Endothelial cell of umbilical vein (primary cell): Measurements from ENCODE around the gene G6PC1. TPM values are rescaled to one million over a fixed set of nuclear protein-coding genes. Genes with fewer than 3 reads are reported as not detected.

Source experiments
- BruUV-seq: library from RNA; stranded (reverse); fragments of 400-500 nt; replicated peaks from 2 replicates; lab custom pipeline; 2021; lab: Mats Ljungman, UMichigan
- CTCF ChIA-PET: fragments of 300-600, 350-600 bp; sonication (Branson Sonifier 250); formaldehyde crosslinking; loops from one replicate; lab custom pipeline; 2021; ENCODE audit warnings: antibody characterized with exemption, inconsistent platforms; lab: Charles Lee
- POLR2A ChIA-PET: fragments of 300-600, 350-600 bp; sonication (Branson Sonifier 250); formaldehyde crosslinking; loops from one replicate; lab custom pipeline; 2021; ENCODE audit warnings: antibody characterized with exemption, inconsistent platforms; lab: Charles Lee
- DNase-seq: peaks from one replicate; pipeline ENCODE4 v3.0.0-alpha.2; 2011; ENCODE audit warnings: low read depth, low spot score
- FAIRE-seq: peaks from 2 replicates; lab custom pipeline; 2011; peaks lifted over from hg19 to GRCh38; lab: Jason Lieb, UNC
- H2AFZ ChIP-seq: 2 replicates; pipeline ENCODE4 v1.6.0; 2012; ENCODE audit warnings: low read depth, low read length, control low read depth, inconsistent platforms
- H3K27ac ChIP-seq: 2 replicates; pipeline ENCODE4 v1.5.1; 2011; ENCODE audit warnings: low read depth, mild to moderate bottlenecking, control low read depth, low read length, moderate library complexity; ENCODE audit not compliant: insufficient read depth
- H3K27me3 ChIP-seq, 2 experiments: 2 replicates each; pipeline versions ENCODE4 v1.6.0 to v1.6.1; 2011; ENCODE audit warnings: low read length in 2 of 2, mixed read lengths in 1 of 2; ENCODE audit not compliant: control insufficient read depth in 2 of 2, insufficient read depth in 2 of 2
- H3K36me3 ChIP-seq, 2 experiments: 2 replicates in 1 of 2; 3 replicates in 1 of 2; pipeline ENCODE4 v1.5.1; 2011; ENCODE audit warnings: low read length in 2 of 2, mild to moderate bottlenecking in 1 of 2, moderate library complexity in 1 of 2; ENCODE audit not compliant: control insufficient read depth in 2 of 2, insufficient read depth in 2 of 2; ENCODE audit errors: extremely low read depth in 1 of 2
- H3K4me1 ChIP-seq: 3 replicates; pipeline ENCODE4 v1.5.1; 2011; ENCODE audit warnings: mild to moderate bottlenecking, low read length; ENCODE audit not compliant: control insufficient read depth, insufficient read depth; ENCODE audit errors: extremely low read depth
- H3K4me2 ChIP-seq: 2 replicates; pipeline ENCODE4 v1.6.1; 2011; ENCODE audit warnings: low read length, control low read depth, mixed read lengths; ENCODE audit not compliant: insufficient read depth
- H3K4me3 ChIP-seq, 3 experiments: fragments of 200-600 bp in 1 of 3; sonication (generic), shearing (Covaris generic) in 1 of 3; replicated peaks in 1 of 3; 2 replicates each; pipeline ENCODE4 v1.5.1; 2011 to 2016; ENCODE audit warnings: control low read depth in 3 of 3, low read length in 3 of 3, mild to moderate bottlenecking in 2 of 3, inconsistent platforms in 1 of 3, low read depth in 1 of 3, moderate library complexity in 1 of 3; ENCODE audit not compliant: insufficient read depth in 1 of 3
- H3K79me2 ChIP-seq: 2 replicates; pipeline ENCODE4 v1.6.0; 2012; ENCODE audit warnings: low read length, inconsistent platforms; ENCODE audit not compliant: control insufficient read depth, insufficient read depth
- H3K9ac ChIP-seq: replicated peaks from 2 replicates; pipeline ENCODE3; 2011; ENCODE audit warnings: low read length, control low read depth; ENCODE audit not compliant: insufficient read depth; ENCODE audit errors: extremely low read depth
- H3K9me1 ChIP-seq: replicated peaks from 3 replicates; pipeline ENCODE4 v1.6.0; 2011; ENCODE audit warnings: mild to moderate bottlenecking, low read length; ENCODE audit not compliant: control insufficient read depth, insufficient read depth; ENCODE audit errors: extremely low read depth
- H3K9me3 ChIP-seq: replicated peaks from 2 replicates; pipeline ENCODE4 v1.5.1; 2012; ENCODE audit warnings: low read length, inconsistent platforms; ENCODE audit not compliant: control insufficient read depth, insufficient read depth
- H4K20me1 ChIP-seq: replicated peaks from 2 replicates; pipeline ENCODE3; 2011; ENCODE audit warnings: mild to moderate bottlenecking, low read length; ENCODE audit not compliant: control insufficient read depth, insufficient read depth; ENCODE audit errors: extremely low read depth
- CTCF ChIP-seq, 2 donors: IDR thresholded peaks; 1 replicate in 1 of 2; 2 replicates in 1 of 2; pipeline ENCODE4 v1.5.1; 2011; ENCODE audit warnings: low read length in 2 of 2, mild to moderate bottlenecking in 2 of 2, moderate library complexity in 2 of 2, control low read depth in 1 of 2, inconsistent platforms in 1 of 2, low read depth in 1 of 2; ENCODE audit not compliant: insufficient read depth in 1 of 2; ENCODE audit errors: extremely low read depth in 1 of 2
- EZH2 ChIP-seq: IDR thresholded peaks from 2 replicates; pipeline ENCODE4 v1.6.1; 2012; ENCODE audit warnings: borderline replicate concordance, low read depth, mild to moderate bottlenecking, moderate library complexity, low read length, inconsistent platforms; ENCODE audit not compliant: severe bottlenecking
- FOS ChIP-seq: IDR thresholded peaks from 2 replicates; pipeline ENCODE4 v1.6.1; 2011; ENCODE audit warnings: mild to moderate bottlenecking, low read length, moderate library complexity, borderline replicate concordance; ENCODE audit not compliant: insufficient read depth
- GATA2 ChIP-seq: IDR thresholded peaks from 2 replicates; pipeline ENCODE4 v1.7.0; 2011; ENCODE audit warnings: low read depth, mild to moderate bottlenecking, moderate library complexity, mixed read lengths, low read length; ENCODE audit not compliant: insufficient read length, insufficient read depth
- JUN ChIP-seq: IDR thresholded peaks from 2 replicates; pipeline ENCODE4 v1.6.1; 2011; ENCODE audit warnings: borderline replicate concordance, low read depth; ENCODE audit not compliant: insufficient read length, insufficient read depth
- MYC ChIP-seq: IDR thresholded peaks from one replicate; pipeline ENCODE4 v1.6.1; 2011; ENCODE audit warnings: mild to moderate bottlenecking, low read depth, low read length
- POLR2A ChIP-seq: IDR thresholded peaks from 2 replicates; pipeline ENCODE4 v1.6.1; 2012; ENCODE audit warnings: low read depth, mild to moderate bottlenecking, control low read depth, low read length
- dilution Hi-C: fragments of 300-500 bp; cut with MboI; formaldehyde crosslinking; loops from one replicate; pipeline ENCODE4 v1.15.0; 2019; ENCODE audit warnings: low sequenced_read_pairs; ENCODE audit not compliant: extremely low pct_ligation_motif_present
- intact Hi-C: fragments of 100-400 bp; cut with micrococcal nuclease; formaldehyde crosslinking; loops from one replicate; pipeline ENCODE4 v1.10.0; 2022
- polyA plus RNA-seq, 4 experiments: library from polyadenylated mRNA; depleted of rRNA in 3 of 4; stranded (reverse) in 3 of 4; unstranded in 1 of 4; fragments of >200 nt; gene quantifications; 2 replicates each; pipeline versions ENCODE4 v1.2.1 to v1.2.3, GENCODE V29; 2011 to 2012; ENCODE audit warnings: missing spikeins in 1 of 4
- total RNA-seq: library from RNA; stranded (reverse); gene quantifications from 2 replicates; pipeline ENCODE4 v1.2.3, GENCODE V29; 2021

The G6PC1 gene
- total and polyA plus RNA-seq, 2 donors (not counting 3 experiments of a cell fraction or from before 2014, with no cell fraction given), result not detected

GRCh38 chr17:42871647-42872046, 29.0 kb upstream of the G6PC1 start:
- FAIRE-seq (no peak), DNase-seq (no peak)
- BruUV-seq, result no TSS peak
- peaks cover 0 to 1% of the 10 kb centered on the region in 2 experiments for H3K27me3 ChIP-seq
- ChIA-PET POLR2A (no interaction called here), CTCF (no interaction called here)
- H3K4me1 ChIP-seq, result no peaks in the 10 kb centered on the region
- H3K79me2 ChIP-seq, result no peaks in the 10 kb centered on the region
- H3K4me2 ChIP-seq, result no peak overlapping the region
- no peak overlapping the region for H3K9ac ChIP-seq
- TF ChIP-seq CTCF (IDR thresholded peaks at IDR 0.05; ENCODE audit: extremely low read depth in 1 of 2, insufficient read depth in 1 of 2, low read depth in 1 of 2, low read length in 2 of 2) (no peak), JUN (no peak), EZH2 (no peak), POLR2A (no peak), MYC (no peak), FOS (no peak), GATA2 (no peak)
- no peak overlapping the region for H3K27ac ChIP-seq
- H3K4me3 ChIP-seq, result no peak overlapping the region
- H3K9me3 ChIP-seq, result no peaks in the 10 kb centered on the region
- intact Hi-C loops (no loop called here), dilution Hi-C loops (no loop called here)
- H2AFZ ChIP-seq, result no peak overlapping the region
- no peaks in the 10 kb centered on the region for H3K9me1 ChIP-seq
- no peaks in the 10 kb centered on the region for H3K36me3 ChIP-seq
- H4K20me1 ChIP-seq, result no peaks in the 10 kb centered on the region
